HG03108 (cell line): ENCODE measurements around the gene LRRC37A.
"Not testable (repeated sequence)": the region's sequence is repeated elsewhere in the genome, so short reads cannot be mapped to it uniquely, and the experiment has no call there.

Experiments used
- ATAC-seq: cut with Tn5 transposase; IDR thresholded peaks from one replicate; pipeline ENCODE4 v1.9.1; 2021; ENCODE audit warnings: moderate library complexity; ENCODE audit not compliant: unreplicated experiment

The LRRC37A gene

DNA sequence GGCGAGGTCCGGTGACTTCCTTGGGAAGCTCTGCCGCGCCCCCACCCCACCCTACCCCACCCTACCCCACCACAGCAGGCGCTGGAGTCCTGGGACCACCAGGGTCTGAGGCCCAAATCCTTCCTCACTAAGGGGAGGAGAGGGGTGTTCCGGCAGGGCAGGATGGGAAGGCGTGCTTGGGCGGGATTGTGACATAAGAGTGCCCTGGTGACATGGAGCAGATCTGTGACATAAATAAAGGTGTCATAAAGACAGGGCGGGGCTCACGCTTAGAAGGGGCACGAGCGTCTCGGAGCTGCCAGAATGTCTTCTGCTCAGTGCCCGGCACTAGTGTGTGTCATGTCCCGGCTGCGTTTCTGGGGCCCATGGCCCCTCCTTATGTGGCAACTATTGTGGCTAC, at the start of gene LRRC37A:
Gene LRRC37A (plus strand): TSS at position 301 of the 400 bp plus-strand sequence. CDS start 3 bp downstream, at position 304.
- not testable (repeated sequence) for ATAC-seq

DNA sequence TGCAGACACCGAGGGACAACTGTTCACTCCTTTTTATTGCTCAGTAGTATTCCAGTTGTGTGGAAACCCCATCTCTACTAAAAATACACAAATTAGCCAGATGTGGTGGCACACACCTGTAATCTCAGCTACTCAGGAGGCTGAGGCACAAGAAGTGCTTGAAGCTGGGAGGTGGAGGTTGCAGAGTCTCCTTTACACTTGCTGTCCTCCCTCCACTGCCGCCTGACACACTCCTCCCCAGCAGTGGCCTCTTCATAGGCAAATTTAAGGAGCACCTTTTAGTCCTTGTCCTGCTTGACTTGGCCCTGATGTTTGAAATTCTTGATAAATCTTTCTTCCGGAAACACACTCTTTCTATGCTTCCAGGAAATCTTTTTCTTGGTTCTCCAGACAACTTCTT, 45.8 kb upstream of the LRRC37A start:
- not testable (repeated sequence) for ATAC-seq

DNA sequence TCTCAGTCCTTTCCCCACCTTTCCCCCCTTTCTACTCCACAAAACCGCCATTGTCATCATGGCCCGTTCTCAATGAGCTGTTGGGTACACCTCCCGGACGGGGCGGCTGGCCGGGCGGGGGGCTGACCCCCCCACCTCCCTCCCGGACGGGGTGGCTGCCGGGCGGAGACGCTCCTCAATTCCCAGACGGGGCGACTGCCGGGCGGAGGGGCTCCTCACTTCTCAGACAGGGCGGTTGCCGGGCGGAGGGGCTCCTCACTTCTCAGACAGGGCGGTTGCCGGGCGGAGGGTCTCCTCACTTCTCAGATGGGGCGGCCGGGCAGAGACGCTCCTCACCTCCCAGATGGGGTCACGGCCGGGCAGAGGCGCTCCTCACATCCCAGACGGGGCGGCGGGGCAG, 42.1 kb upstream of the LRRC37A start:
- ATAC-seq, result not testable (repeated sequence)

DNA sequence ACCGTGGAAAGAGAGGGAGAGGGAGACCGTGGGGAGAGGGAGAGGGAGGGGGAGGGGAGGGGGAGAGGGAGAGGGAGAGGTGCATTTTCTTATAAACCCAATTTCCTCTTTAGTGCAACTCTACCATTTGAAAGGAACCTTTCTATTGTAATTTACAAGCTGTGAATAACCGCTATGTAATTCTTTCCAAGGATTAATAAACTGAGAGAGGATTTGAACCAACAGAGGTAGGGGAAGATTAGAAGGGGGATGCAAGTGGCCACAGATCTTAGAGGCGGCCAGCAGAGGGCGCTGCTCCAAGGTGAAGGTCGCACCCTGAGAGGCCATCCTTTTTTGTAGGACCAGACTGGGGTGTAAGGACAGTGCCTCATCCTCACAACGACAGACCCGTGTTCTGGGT, 41.2 kb upstream of the LRRC37A start:
- ATAC-seq, result not testable (repeated sequence)

DNA sequence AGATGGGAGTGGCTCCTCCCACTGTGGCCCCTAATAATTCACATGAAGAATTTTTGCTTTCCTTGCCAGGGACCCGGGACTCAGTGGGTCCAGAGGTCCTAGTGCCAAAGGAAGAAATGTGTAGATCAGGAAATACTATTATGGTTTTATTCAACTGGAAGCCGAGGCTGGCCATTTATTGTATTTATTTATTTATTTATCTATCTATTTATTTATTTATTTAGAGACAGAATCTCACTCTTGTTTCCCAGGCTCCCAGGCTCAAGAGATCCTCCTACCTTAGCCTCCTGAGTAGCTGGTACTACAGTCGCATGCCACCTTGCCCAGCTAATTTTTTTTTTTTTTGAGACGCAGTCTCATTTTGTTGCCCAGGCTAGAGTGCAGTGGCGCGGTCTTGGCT, 40.7 kb upstream of the LRRC37A start:
- ATAC-seq, result not testable (repeated sequence)

DNA sequence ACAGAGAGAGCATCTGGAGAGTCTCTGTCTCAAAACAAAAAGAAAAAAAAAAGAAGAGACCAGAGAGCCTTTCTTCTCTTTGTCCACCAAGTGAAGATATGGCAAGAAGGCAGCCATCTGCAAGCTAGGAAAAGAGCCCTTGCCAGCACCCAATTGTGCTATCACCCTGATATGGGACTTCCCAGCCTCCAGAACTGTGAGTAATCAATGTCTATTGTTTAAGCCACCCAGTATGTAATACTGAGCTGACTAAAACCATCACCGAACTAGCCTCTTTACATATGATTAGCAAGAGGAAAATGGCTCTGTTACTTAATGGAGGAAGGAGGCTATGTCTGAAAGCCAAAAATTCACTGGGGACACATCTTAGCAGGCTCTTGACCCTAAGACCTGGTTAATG, 38.6 kb upstream of the LRRC37A start:
- ATAC-seq, result not testable (repeated sequence)

DNA sequence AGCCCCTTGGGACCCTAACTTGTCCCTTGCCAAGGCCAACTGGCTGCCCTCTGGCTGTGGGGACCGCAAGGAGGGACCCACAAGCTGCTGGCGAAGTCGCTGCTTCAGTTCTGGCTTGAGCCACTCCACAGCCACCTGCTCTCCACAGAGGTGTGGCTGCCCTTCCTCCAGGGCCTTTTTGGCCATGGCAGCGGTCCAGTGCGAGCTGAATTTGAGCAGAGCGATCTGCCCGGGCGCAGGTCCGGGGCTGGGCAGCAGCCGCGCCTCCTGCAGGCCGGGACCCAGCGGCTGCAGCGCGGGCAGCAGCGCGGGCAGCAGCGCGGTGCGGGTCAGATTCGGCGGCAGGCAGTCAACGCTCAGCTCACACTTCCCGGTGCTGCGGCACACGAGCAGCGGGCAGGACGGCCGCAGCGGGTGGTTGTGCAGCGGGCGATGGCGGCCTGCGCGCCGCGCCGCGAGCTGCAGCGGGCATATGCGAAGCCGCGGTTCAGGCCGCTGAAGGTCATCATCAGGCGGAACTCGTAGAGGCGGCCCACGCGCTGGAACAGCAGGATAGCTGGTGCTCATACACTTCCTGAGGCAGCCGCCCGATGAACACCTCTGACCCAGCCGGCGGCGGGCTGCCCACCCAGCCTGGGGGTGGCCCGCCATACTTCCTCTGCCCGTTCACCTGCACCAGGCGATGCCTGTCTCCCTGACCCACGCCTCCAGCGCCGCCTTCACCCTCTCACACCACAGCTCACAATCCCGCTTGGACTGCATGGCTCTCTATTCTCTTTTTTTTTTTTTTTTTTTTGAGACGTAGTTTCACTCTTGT, 34.9 kb upstream of the LRRC37A start:
- ATAC-seq, result peak; percentile 49

DNA sequence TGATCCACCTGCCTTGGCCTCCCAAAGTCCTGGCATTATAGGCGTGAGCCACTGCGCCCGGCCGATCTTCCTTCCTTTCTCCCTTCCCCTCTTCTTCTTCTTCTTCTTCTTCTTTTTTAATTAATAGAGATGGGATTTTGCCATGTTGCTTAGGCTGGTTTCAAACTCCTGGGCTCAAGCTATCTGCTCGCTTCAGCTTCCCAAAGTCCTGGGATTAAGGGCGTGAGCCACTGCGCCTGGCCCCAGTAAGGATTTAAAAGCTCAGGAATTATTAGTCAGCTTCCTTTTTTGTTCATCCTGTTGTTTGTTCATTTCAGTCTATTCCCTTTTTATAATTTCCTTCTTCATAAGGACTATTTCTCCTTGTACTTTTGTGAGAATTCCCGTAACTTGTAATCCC, 32.7 kb upstream of the LRRC37A start:
- no peak for ATAC-seq

DNA sequence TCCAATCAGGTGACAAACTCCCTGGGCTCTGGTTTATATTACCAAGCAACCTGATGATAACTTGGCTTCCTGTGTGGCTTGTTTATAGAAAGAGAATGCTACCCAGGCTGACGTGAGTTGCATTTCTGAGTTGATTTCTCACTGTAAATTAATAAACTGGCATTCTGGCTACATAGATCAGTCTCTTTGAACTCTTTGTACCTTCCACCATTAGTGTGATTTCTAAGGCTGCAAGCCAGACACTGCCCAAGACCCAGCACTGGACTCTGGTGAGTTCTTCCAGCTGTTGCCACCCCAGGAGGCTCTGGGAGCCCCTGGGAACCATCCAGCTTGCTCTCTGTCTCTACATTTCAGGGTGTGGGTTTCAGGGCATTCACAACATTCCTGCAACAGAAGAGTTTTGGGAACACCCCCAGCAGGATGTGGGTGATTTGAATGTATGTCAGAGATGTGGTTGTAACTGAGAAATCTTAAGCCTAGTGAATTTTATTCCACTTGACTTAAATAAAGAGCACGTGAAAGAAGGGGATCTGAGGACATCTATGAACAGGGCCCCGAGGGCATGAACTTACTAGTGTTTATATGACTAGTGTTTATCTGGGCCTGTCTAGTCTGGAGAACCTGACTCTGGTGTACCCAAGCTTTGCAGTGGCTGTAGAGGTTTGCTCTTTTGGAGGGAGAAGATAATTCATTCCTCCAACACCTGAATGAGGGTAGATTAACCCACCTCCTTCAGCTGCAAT, 30.3 kb upstream of the LRRC37A start:
- no peak for ATAC-seq

DNA sequence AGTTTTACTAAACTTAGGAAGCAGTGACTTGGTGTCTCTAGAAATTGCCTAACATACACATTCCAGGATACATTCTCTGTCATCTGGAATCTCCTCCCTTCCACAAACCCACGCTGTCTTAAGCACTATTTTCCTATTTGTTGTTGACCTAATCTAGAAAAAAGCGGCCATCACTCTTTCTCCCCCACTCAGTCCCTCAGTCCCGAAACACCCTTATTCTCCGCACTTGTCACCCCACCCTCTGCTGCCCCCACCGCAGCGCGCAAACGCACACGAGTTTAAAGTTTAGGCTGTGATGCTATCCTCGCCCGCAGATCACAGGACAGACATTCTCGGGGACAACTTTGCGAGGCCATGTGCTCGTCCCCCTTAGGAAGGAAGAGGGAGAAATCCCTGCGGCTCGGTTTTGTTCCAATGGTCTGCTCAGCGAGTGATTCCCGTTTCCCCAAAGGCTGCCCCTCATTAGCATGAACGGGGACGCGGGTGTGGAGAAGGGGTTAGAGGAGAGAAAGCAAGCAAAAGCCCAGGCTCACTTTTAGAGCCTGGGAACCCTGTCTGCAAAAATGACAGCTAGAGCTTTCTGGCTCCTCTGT, 28.8 kb upstream of the LRRC37A start:
- ATAC-seq, result not testable (repeated sequence)

DNA sequence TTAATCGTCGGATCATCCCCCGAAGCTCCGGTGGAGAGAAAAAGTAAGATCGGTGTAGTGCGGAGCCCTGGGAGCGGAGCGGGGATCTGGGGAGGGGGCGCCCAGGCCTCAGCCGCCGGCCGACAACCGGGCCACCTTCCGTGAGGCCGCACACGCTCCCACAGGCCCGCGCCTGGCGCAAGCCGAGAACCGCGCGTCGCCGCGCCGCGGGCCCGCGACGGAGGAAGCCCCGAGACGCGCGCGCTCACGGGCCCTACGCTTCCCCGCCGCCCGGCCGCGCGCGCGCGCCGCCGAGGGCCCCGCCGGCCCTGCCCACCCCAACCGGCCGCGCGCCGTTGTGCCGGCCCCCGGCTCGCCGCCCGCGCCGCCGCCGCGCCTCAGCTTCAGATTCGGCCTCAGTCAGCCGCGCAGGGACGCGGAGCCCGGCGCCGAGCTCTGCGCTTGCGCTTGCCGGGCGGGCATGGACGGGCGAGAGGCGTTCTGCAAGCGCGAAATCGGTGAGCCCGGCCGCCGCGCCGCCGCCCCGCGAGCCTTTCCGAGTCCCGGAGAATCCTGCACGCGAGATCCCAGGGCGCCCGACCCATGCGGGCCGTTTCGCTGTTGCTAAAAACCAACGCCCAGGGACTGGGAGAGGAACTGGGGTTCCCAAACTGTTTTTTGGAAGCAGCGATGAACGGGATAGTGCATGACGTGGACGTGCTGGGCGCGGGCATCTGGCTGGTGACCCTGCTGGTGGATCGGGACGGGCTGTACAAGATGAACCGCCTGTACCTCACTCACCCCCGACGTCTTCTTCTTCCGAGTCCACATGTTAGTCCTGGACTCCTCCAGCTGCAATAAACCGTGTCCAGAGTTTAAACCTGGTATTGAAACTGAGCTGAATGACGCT, 28.0 kb upstream of the LRRC37A start:
- peak; percentile 85 for ATAC-seq

DNA sequence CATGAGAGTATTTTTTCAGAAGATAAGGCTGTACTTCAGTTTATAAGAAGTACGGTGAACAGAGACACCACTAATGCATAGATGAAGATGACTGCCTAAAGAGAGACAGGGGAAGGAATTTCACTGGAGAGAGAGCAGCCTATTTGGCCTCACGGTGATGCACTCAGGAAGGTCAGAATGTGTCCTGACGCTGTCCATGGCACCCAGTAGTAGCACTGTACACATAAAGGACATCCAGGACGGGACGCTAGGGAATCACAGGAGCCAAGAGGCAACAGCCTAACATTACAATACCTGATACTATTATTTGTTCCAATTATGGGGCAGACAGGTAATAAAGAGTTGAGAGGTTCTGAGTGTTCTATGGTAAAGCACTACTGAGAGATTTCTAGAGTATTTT, 24.9 kb upstream of the LRRC37A start:
- ATAC-seq, result no peak

DNA sequence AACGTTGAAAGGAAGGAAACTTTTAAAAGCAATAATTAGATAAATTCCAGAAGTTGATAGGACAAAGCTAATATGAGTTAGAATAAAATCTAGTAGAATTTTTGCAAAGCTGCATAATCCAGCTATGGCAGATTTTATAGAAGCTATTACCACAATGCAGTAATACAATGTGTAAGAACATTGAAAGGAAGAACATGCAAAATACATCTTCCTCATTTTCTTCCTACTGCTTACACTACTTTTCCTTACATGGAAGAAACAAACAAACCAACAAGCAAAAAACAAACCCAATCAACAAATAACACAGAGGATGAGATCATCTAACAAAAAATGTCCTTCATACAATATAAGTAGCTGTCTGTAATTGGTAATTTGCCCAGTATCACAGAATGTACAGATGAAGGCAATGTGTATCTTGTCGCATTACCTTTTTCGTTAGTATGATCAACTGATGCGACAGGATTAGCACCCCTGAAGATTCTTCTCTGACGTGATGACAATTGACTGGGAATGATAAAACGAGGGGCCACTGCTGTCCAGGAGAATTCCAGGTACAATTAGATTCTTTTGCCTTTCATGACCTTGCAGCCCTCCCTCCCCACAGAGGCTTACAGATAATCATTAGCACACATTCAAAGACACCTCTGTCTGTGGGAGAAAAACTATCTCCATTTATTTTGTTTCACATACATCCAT, 21.2 kb upstream of the LRRC37A start:
- no peak for ATAC-seq

DNA sequence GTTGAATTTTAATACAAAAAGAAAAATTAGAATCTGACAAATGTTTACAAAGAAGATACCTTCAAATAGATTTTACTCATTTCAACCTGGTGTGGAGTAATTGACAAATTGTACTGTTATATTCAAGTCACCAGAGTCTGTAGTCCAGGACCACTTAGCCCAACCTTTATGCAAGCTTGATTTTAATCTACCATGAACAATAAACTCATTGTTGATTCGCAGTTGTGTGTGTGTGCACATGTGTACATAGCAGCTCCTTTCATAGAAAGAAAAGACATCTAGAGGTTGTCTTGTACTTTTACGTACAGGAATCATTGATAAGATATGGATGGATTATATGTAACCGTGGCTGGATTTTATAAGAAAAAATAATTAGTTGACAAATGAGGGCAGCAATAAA, 20.7 kb upstream of the LRRC37A start:
- no peak for ATAC-seq

DNA sequence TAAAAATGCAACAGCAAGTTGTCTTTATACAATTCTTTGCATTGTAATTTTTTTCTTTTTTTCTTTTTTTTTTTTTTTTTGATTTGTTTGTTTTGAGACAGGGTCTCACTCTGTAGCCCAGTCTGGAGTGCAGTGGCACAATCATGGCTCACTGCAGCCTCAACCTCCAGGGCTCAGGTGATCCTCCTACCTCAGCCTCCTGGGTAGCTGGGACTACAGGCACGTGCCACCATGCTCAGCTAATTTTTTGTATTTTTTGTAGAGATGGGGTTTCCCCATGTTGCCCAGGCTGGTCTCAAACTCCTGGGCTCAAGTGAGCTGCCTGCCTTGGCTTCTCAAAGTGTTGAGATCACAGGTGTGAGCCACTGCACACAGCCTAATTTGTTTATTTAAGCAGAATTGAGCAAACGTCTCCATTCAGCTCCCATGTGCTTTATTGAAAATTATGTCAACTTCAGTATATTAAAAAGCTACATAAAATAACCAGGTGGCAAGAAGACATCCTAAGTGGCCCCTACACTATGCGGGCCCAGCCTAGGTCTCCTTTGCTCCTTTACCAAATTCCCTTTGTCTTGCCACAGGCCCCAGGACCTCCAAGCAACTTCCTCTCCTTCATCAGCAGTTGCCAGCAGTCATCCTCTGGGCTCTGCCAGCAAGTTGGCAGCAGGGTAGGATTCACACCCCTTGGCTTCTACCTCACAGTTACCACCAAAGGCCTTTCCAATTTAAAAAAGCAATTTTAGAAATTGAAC, 18.0 kb upstream of the LRRC37A start:
- not testable (repeated sequence) for ATAC-seq

DNA sequence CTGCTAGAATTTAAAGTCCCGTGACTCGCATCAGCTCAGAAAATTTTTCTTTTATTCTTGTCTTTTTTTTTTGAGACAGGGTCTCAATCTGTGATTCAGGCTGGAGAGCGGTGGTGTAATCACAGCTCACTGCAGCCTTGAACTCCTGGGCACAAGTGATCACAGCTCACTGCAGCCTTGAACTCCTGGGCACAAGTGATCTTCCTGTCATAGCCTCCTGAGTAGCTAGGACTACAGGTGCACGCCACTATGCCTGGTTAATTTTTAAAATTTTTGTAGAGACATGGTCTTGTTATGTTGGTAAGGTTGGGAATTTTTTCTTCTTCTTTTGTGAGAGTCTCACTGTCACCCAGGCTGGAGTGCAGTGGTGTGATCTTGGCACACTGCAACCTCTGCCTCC, 13.6 kb upstream of the LRRC37A start:
- ATAC-seq, result not testable (repeated sequence)

DNA sequence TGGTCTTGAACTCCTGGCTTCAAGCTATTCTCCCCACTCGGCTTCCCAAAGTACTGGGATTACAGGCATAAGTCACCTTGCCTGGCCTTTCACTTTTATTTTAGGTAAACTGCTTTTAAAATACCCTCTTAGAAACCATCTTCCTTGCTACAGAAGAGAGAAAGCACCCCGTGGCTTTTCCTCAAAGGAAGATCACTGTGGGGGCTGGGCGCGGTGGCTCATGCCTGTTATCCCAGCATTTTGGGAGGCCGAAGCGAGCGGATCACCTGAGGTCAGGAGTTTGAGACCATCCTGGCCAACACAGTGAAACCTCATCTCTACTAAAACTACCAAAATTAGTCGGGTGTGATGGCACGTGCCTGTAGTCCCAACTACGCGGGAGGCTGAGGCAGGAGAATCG, 12.3 kb upstream of the LRRC37A start:
- not testable (repeated sequence) for ATAC-seq

DNA sequence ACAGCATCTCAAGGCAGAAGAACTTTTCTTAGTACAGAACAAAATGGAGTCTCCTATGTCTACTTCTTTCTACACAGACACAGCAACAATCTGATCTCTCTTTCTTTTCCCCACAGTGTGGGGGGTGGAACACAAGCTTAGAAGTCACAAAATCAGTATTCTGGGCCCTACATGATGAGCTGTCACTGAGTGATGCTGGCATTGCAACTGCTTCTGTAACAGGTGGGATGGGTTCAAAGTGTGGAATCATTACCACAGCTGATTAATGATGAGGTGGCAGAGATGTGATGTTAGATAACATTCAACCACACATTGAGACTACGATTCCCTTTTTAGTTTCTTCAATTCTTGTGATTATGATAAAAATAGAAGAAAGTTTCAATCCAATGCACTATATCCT, 10.5 kb upstream of the LRRC37A start:
- not testable (repeated sequence) for ATAC-seq

DNA sequence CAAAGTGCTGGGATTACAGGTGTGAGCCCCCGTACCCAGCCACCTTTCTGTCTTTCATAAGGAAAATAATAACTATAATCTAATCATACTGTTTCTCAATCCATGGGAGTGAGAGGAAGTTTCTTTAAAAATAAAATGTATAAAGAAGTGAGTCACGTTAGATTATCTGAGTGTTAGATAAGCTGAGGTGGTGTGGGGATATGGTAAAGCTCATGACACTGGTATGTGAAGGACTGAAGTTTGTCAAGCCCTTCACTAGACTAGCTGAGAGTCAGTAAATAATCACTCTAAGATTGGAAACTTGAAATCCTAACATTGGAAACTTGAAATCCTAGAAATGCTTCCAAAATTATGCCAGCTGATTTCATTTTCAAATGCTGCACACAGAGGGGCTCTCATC, 9.4 kb upstream of the LRRC37A start:
- not testable (repeated sequence) for ATAC-seq
